PC-9 (cell line): ENCODE data around the gene PAEP. TPM values are rescaled to one million over a fixed set of nuclear protein-coding genes. Genes with fewer than 3 reads are reported as not detected.

Experiments used
- BruUV-seq: library from RNA; stranded (reverse); fragments of 400-500 nt; replicated peaks from 2 replicates; lab custom pipeline; 2021; lab: Mats Ljungman, UMichigan
- CTCF ChIA-PET: fragments of 300-600 bp; sonication (Branson Sonifier 250); formaldehyde crosslinking; loops from one replicate; lab custom pipeline; 2022; ENCODE audit warnings: antibody characterized with exemption; lab: Charles Lee
- POLR2A ChIA-PET: fragments of 300-600 bp; sonication (Branson Sonifier 250); formaldehyde crosslinking; loops from one replicate; lab custom pipeline; 2022; ENCODE audit warnings: antibody characterized with exemption; ENCODE audit not compliant: unreplicated experiment; lab: Charles Lee
- DNase-seq, 2 experiments: peaks; one replicate each; pipeline versions ENCODE4 v3.0.0 to v3.0.0-alpha.2; 2015 to 2022; ENCODE audit warnings: mixed read lengths in 1 of 2
- H2AFZ ChIP-seq: fragments of 200-600 bp; sonication (generic); 2 replicates; pipeline ENCODE4 v1.8.1; 2017; ENCODE audit warnings: antibody characterized with exemption
- H3F3A ChIP-seq: fragments of 200-600 bp; sonication (generic); 2 replicates; pipeline ENCODE4 v1.8.1; 2017; ENCODE audit warnings: antibody characterized with exemption, mild to moderate bottlenecking, low read depth; ENCODE audit not compliant: insufficient read depth
- H3K27ac ChIP-seq: fragments of 200-600 bp; sonication (generic); 2 replicates; pipeline ENCODE4 v1.6.1; 2016; ENCODE audit warnings: mixed run types
- H3K27me3 ChIP-seq: fragments of 200-600 bp; sonication (generic); 2 replicates; pipeline ENCODE4 v1.6.1; 2016; ENCODE audit warnings: low read depth, mixed run types; ENCODE audit not compliant: insufficient read depth
- H3K36me3 ChIP-seq: fragments of 200-600 bp; sonication (generic); 2 replicates; pipeline ENCODE4 v1.6.1; 2016; ENCODE audit warnings: low read depth, mixed run types
- H3K4me1 ChIP-seq: fragments of 200-600 bp; sonication (generic); replicated peaks from 2 replicates; pipeline ENCODE4 v1.6.1; 2016; ENCODE audit warnings: mixed run types; ENCODE audit not compliant: insufficient read depth
- H3K4me2 ChIP-seq: fragments of 200-600 bp; sonication (generic); 2 replicates; pipeline ENCODE4 v1.6.1; 2017; ENCODE audit warnings: mixed run types
- H3K4me3 ChIP-seq: fragments of 200-600 bp; sonication (generic); 2 replicates; pipeline ENCODE4 v1.6.1; 2016; ENCODE audit warnings: mixed run types
- H3K79me2 ChIP-seq: fragments of 200-600 bp; sonication (generic); 2 replicates; pipeline ENCODE4 v1.6.1; 2017; ENCODE audit warnings: low read depth, mixed run types
- H3K9me2 ChIP-seq: fragments of 200-600 bp; sonication (generic); 2 replicates; pipeline ENCODE4 v1.8.1; 2017; ENCODE audit warnings: mild to moderate bottlenecking; ENCODE audit not compliant: insufficient read depth
- H3K9me3 ChIP-seq: fragments of 200-600 bp; sonication (generic); 2 replicates; pipeline ENCODE4 v1.8.1; 2016; ENCODE audit warnings: low read depth; ENCODE audit not compliant: insufficient read depth
- H4K20me1 ChIP-seq: fragments of 200-600 bp; sonication (generic); 2 replicates; pipeline ENCODE4 v1.8.1; 2017; ENCODE audit not compliant: insufficient read depth
- EZH2 ChIP-seq: fragments of 200-600 bp; sonication (generic); IDR thresholded peaks from 2 replicates; pipeline ENCODE4 v1.8.0; 2017; ENCODE audit warnings: antibody characterized with exemption, low read depth
- intact Hi-C: fragments of 100-400 bp; cut with micrococcal nuclease; formaldehyde crosslinking; loops from one replicate; pipeline ENCODE4 v1.10.0; 2022; ENCODE audit not compliant: unreplicated experiment
- total RNA-seq: library from RNA; stranded (reverse); gene quantifications from 2 replicates; pipeline ENCODE4 v1.2.3, GENCODE V29; 2021
- TF ChIP-seq, protein P1 (sequence below): fragments of 200-600 bp; sonication (generic); conservative IDR thresholded peaks from 2 replicates; pipeline ENCODE4 v1.6.1; 2017; ENCODE audit warnings: mixed run types, antibody characterized with exemption, mild to moderate bottlenecking, moderate library complexity

The PAEP gene
- total RNA-seq, 1 experiment from 2014 or later: not detected

DNA sequence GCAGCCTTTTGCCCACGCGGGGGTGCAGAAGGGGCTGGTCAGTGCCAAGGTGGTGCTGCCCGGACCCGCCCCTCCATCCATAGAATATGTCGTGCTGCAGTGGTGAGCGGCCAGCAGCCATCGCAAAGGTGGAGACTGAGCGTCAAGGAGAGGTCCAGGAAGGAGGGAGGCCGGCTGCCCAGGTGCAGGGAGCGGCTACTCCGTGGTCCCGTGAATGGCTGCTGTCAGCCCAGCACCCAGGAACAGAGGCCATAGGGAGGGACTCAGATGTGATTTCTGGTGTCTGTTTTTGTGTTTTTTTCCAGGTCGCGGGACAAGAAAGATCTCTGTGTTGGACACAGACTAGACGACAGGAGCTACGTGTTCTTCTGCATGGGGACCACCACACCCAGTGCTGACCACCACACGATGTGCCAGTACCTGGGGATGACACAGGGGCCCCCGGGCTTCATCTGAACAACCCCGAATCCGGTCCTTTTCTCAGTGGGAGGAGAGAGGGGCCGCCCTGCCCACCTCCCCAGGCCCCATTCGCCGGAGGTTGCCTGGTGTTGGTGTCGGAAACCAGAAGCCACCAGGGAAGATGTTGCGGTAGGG lies 29.0 kb downstream of the PAEP start:
- POLR2A ChIA-PET: no interaction called here
- intact Hi-C loops: no loop called here
- Histone ChIP-seq H3K27ac (no peak overlapping the region), H3K4me2 (no peak overlapping the region), H2AFZ (no peak overlapping the region), H3K79me2 (no peaks in the 10 kb centered on the region), H3K27me3 (peaks cover 64% of the 10 kb centered on the region), H4K20me1 (no peaks in the 10 kb centered on the region), H3K9me3 (no peaks in the 10 kb centered on the region), H3K4me3 (no peak overlapping the region), H3K9me2 (no peaks in the 10 kb centered on the region), H3K4me1 (no peaks in the 10 kb centered on the region), H3K36me3 (no peaks in the 10 kb centered on the region), H3F3A (no peaks in the 10 kb centered on the region)
- no TSS peak for BruUV-seq
- TF ChIP-seq EZH2: no peak
- TF ChIP-seq, protein P1, sequence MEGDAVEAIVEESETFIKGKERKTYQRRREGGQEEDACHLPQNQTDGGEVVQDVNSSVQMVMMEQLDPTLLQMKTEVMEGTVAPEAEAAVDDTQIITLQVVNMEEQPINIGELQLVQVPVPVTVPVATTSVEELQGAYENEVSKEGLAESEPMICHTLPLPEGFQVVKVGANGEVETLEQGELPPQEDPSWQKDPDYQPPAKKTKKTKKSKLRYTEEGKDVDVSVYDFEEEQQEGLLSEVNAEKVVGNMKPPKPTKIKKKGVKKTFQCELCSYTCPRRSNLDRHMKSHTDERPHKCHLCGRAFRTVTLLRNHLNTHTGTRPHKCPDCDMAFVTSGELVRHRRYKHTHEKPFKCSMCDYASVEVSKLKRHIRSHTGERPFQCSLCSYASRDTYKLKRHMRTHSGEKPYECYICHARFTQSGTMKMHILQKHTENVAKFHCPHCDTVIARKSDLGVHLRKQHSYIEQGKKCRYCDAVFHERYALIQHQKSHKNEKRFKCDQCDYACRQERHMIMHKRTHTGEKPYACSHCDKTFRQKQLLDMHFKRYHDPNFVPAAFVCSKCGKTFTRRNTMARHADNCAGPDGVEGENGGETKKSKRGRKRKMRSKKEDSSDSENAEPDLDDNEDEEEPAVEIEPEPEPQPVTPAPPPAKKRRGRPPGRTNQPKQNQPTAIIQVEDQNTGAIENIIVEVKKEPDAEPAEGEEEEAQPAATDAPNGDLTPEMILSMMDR: no peak
- CTCF ChIA-PET: no interaction called here
- DNase-seq: no peak

DNA sequence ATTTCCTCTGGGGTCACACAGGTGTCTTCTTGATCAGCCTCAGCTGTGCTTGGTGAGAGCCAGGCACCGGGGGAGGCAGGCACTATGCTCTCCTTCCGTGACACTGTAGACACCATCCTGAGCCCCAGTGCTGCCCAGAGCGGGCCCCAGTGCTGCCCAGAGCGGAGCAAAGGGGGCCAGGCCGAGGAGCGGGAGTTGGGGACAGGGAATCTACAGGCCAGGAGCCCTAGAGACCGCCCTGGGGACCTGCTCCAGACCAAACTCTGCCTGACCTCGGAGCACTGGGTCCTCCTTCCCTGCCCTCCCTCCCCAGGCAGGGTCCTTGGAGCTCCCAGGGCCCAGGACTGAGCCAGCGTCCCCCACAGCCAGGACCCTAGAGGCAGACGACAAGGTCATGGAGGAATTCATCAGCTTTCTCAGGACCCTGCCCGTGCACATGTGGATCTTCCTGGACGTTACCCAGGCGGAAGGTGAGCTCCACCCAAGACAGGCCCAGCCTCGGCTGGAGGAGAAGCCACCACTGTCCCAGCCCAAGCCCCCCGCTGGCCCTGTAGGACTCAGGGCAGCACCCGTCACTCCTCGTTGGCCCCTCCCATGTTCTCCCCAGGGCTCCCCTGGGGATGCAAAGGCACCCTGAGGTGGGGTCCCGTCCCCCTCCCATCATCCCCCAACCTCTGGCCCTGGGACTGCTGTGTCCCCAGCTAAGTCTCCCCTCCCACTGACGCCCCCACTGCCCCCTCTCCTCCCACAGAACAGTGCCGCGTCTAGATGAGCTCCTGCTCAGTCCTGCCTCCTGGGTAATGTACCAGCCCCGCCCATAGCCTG lies 30.2 kb downstream of the PAEP start:
- intact Hi-C loops: no loop called here
- Histone ChIP-seq H3K4me3 (no peak overlapping the region), H3K79me2 (no peaks in the 10 kb centered on the region), H3K27me3 (peaks cover 58% of the 10 kb centered on the region), H3F3A (no peaks in the 10 kb centered on the region), H3K27ac (no peak overlapping the region), H3K36me3 (no peaks in the 10 kb centered on the region), H2AFZ (no peak overlapping the region), H3K9me3 (no peaks in the 10 kb centered on the region), H3K4me2 (no peak overlapping the region), H4K20me1 (no peaks in the 10 kb centered on the region), H3K9me2 (no peaks in the 10 kb centered on the region), H3K4me1 (no peaks in the 10 kb centered on the region)
- ChIA-PET CTCF (no interaction called here), POLR2A (no interaction called here)
- no TSS peak for BruUV-seq
- DNase-seq: no peak
- TF ChIP-seq EZH2: no peak
- TF ChIP-seq, protein P1: no peak

DNA sequence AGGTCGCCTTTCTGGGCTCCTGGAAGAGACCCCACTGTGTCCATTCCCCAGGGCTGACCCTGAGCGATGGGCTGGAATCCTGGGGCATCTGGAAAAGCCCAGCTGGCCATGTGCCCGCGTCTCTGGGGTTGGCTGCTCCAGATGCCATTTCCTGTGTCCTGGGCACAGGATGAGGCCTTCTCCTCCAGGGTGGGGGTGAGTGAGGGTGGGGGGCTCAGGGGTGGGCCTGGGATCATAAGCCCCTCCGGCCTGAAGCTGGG lies 30.7 kb downstream of the PAEP start:
- ChIA-PET CTCF (no interaction called here), POLR2A (no interaction called here)
- H3F3A ChIP-seq: no peaks in the 10 kb centered on the region
- no peaks in the 10 kb centered on the region for H3K36me3 ChIP-seq
- H3K27me3 ChIP-seq: peaks cover 61% of the 10 kb centered on the region
- H3K27ac ChIP-seq: no peak overlapping the region
- DNase-seq: no peak
- H3K4me1 ChIP-seq: no peaks in the 10 kb centered on the region
- no peak overlapping the region for H3K4me2 ChIP-seq
- no peaks in the 10 kb centered on the region for H3K79me2 ChIP-seq
- no TSS peak for BruUV-seq
- TF ChIP-seq, protein P1: no peak
- TF ChIP-seq EZH2: no peak
- no peak overlapping the region for H3K4me3 ChIP-seq
- intact Hi-C loops: no loop called here
- no peak overlapping the region for H2AFZ ChIP-seq
- H4K20me1 ChIP-seq: no peaks in the 10 kb centered on the region
- no peaks in the 10 kb centered on the region for H3K9me2 ChIP-seq
- no peaks in the 10 kb centered on the region for H3K9me3 ChIP-seq
